Neuronal stem cell (in vitro differentiated cells): ENCODE measurements around the gene OAS2.

Experiments
- DNase-seq: peaks from one replicate; pipeline ENCODE4 v3.0.0-alpha.2; 2013; ENCODE audit warnings: low spot score
- H2AFZ ChIP-seq: one replicate; pipeline ENCODE4 v1.6.1; 2013; ENCODE audit warnings: mild to moderate bottlenecking, low read length, inconsistent platforms
- H2AK5ac ChIP-seq: 2 replicates; pipeline ENCODE4 v1.6.1; 2013; ENCODE audit warnings: low read depth, mild to moderate bottlenecking, inconsistent platforms, low read length, moderate library complexity, mixed read lengths
- H2BK120ac ChIP-seq: 2 replicates; pipeline ENCODE4 v1.6.1; 2013; ENCODE audit warnings: low read depth, mild to moderate bottlenecking, inconsistent platforms, low read length, moderate library complexity, mixed read lengths
- H2BK12ac ChIP-seq: one replicate; pipeline ENCODE4 v1.6.1; 2013; ENCODE audit warnings: low read length, inconsistent platforms
- H2BK15ac ChIP-seq: 2 replicates; pipeline ENCODE4 v1.6.1; 2013; ENCODE audit warnings: mild to moderate bottlenecking, low read length, inconsistent platforms, mixed read lengths
- H2BK5ac ChIP-seq: one replicate; pipeline ENCODE4 v1.6.1; 2013; ENCODE audit warnings: inconsistent platforms, mild to moderate bottlenecking, low read length, moderate library complexity
- H3K14ac ChIP-seq: one replicate; pipeline ENCODE4 v1.6.1; 2013; ENCODE audit warnings: low read length, inconsistent platforms
- H3K18ac ChIP-seq: 2 replicates; pipeline ENCODE4 v1.6.1; 2013; ENCODE audit warnings: low read length, inconsistent platforms
- H3K23ac ChIP-seq: 2 replicates; pipeline ENCODE4 v1.6.1; 2013; ENCODE audit warnings: low read depth, mild to moderate bottlenecking, mixed read lengths, low read length, inconsistent platforms; ENCODE audit not compliant: poor library complexity
- H3K27ac ChIP-seq: replicated peaks from 3 replicates; pipeline ENCODE4 v1.5.1; 2013; ENCODE audit warnings: low read length, inconsistent platforms
- H3K27me3 ChIP-seq, 3 experiments: 2 replicates each; pipeline ENCODE4 v1.6.1; 2013; ENCODE audit warnings: low read length in 3 of 3, mild to moderate bottlenecking in 2 of 3, inconsistent platforms in 1 of 3, low read depth in 1 of 3, mixed read lengths in 1 of 3, moderate library complexity in 1 of 3; ENCODE audit not compliant: control insufficient read depth in 3 of 3, insufficient read depth in 3 of 3
- H3K36me3 ChIP-seq, 2 donors: replicated peaks in 1 of 2; 2 replicates each; pipeline ENCODE4 v1.6.1; 2013; ENCODE audit warnings: low read length in 2 of 2; ENCODE audit not compliant: control insufficient read depth in 2 of 2, insufficient read depth in 2 of 2
- H3K4ac ChIP-seq: 2 replicates; pipeline ENCODE4 v1.6.1; 2013; ENCODE audit warnings: inconsistent platforms, mild to moderate bottlenecking, low read length, moderate library complexity
- H3K4me1 ChIP-seq, 2 donors: 1 replicate in 1 of 2; 2 replicates in 1 of 2; pipeline ENCODE4 v1.6.1; 2013; ENCODE audit warnings: low read length in 2 of 2, low read depth in 1 of 2; ENCODE audit not compliant: control insufficient read depth in 2 of 2, insufficient read depth in 1 of 2
- H3K4me2 ChIP-seq: one replicate; pipeline ENCODE4 v1.6.1; 2013; ENCODE audit warnings: mild to moderate bottlenecking, low read length, inconsistent platforms; ENCODE audit not compliant: insufficient read depth, poor library complexity, severe bottlenecking
- H3K4me3 ChIP-seq, 2 donors: 2 replicates each; pipeline ENCODE4 v1.5.1; 2013; ENCODE audit warnings: low read length in 2 of 2, mild to moderate bottlenecking in 2 of 2, inconsistent platforms in 1 of 2, moderate library complexity in 1 of 2
- H3K79me1 ChIP-seq: one replicate; pipeline ENCODE4 v1.6.1; 2013; ENCODE audit warnings: low read depth, mild to moderate bottlenecking, inconsistent platforms, low read length, moderate library complexity
- H3K9ac ChIP-seq: one replicate; pipeline ENCODE4 v1.6.1; 2013; ENCODE audit warnings: mild to moderate bottlenecking, low read depth, low read length, inconsistent platforms; ENCODE audit not compliant: poor library complexity
- H3K9me3 ChIP-seq, 2 donors: replicated peaks in 1 of 2; 2 replicates each; pipeline versions ENCODE3 to v1.6.1; 2013; ENCODE audit warnings: low read length in 2 of 2, mild to moderate bottlenecking in 2 of 2, inconsistent platforms in 1 of 2, low read depth in 1 of 2, mixed read lengths in 1 of 2, moderate library complexity in 1 of 2; ENCODE audit not compliant: control insufficient read depth in 2 of 2, insufficient read depth in 1 of 2
- H4K8ac ChIP-seq: one replicate; pipeline ENCODE4 v1.6.1; 2013; ENCODE audit warnings: low read depth, mild to moderate bottlenecking, inconsistent platforms, low read length, moderate library complexity
- H4K91ac ChIP-seq: one replicate; pipeline ENCODE4 v1.6.1; 2013; ENCODE audit warnings: low read length, low read depth, mild to moderate bottlenecking, inconsistent platforms; ENCODE audit not compliant: poor library complexity
- WGBS, 2 donors: extraction: QIAGEN DNeasy Blood & Tissue Kit; methylation state at CpG; one replicate each; pipeline ENCODE4 v1.1.7; 2013; ENCODE audit warnings: missing lambda C conversion rate in 2 of 2, mixed read lengths in 1 of 2; ENCODE audit not compliant: insufficient read length in 2 of 2, insufficient replicate concordance in 1 of 2; ENCODE audit errors: extremely low coverage in 2 of 2; 5-methylcytosine and 5-hydroxymethylcytosine counted together

Gene OAS2

GRCh38 chr12:112980491-112981158, 2.3 kb downstream of the OAS2 start:
- no CpG with 5 or more reads among the region's 4 CpGs for WGBS, 2 donors

DNA sequence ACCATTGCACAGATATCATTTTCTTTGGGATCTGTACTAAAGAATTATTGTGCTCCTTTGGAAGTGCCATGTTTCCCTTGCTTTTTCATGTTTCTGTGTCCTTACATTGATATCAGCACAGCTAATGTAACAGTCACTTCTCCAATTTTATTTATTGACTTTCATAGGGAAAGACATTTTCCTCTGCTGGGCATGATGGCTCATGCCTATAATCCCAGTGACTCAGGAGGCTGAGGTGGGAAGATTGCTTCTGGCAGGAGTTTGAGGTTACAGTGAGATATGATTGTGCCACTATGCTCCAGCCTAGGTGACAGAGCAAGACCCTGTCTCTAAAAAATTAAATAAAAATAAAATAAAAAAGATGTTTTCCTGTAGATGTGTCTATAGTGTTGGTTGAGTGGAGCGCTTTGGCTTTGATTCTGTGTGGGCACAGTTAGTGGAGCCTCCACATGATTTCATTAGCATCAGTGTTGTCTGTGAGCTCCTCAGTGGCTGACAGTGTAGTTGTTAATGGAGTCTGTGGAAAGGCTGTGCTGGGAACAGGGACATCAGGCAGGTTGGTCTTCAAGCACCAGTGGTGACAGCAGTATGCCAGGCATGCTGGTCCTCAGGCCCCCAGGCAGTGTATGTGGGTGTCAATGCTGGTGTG, 7.4 kb downstream of the OAS2 start:
- Histone ChIP-seq H3K36me3 (no peaks in the 10 kb centered on the region), H3K4me1 (no peaks in the 10 kb centered on the region), H3K9me3 (no peaks in the 10 kb centered on the region), H3K23ac (peak overlapping the region; percentile 34), H3K4ac (no peak overlapping the region), H2BK15ac (no peak overlapping the region), H4K91ac (no peak overlapping the region), H4K8ac (no peak overlapping the region), H3K9ac (no peak overlapping the region), H2BK5ac (no peak overlapping the region), H2AFZ (no peak overlapping the region), H3K27me3 (peaks cover 0 to 2% (median 0%) of the 10 kb centered on the region in 3 experiments), H3K4me3 (no peak overlapping the region), H3K4me2 (no peak overlapping the region), H3K18ac (peak overlapping the region; percentile 32), H3K27ac (no peak overlapping the region), H3K79me1 (no peaks in the 10 kb centered on the region), H3K14ac (no peak overlapping the region), H2AK5ac (no peak overlapping the region), H2BK120ac (peak overlapping the region; percentile 16), H2BK12ac (no peak overlapping the region)
- DNase-seq, result no peak
- WGBS, 2 donors, result no CpG with 5 or more reads among the region's 1 CpG

More at GRCh38 chr12:112980491-112981158, 2.3 kb downstream of the OAS2 start:
- no peak overlapping the region for H2BK15ac ChIP-seq
- H3K9me3 ChIP-seq, result no peaks in the 10 kb centered on the region
- H3K79me1 ChIP-seq, result no peaks in the 10 kb centered on the region
- no peak overlapping the region for H2AFZ ChIP-seq
- no peak overlapping the region for H2AK5ac ChIP-seq
- H3K18ac ChIP-seq, result no peak overlapping the region
- H3K4me3 ChIP-seq, result no peak overlapping the region
- H3K4me1 ChIP-seq, result peaks cover 0 to 1% of the 10 kb centered on the region in 2 donors
- no peaks in the 10 kb centered on the region for H3K27me3 ChIP-seq
- no peak for DNase-seq
- H2BK12ac ChIP-seq, result no peak overlapping the region
- no peak overlapping the region for H2BK120ac ChIP-seq
- H2BK5ac ChIP-seq, result no peak overlapping the region
- no peak overlapping the region for H3K23ac ChIP-seq
- H3K9ac ChIP-seq, result no peak overlapping the region
- H4K8ac ChIP-seq, result no peak overlapping the region
- no peak overlapping the region for H3K4me2 ChIP-seq
- H4K91ac ChIP-seq, result no peak overlapping the region
- no peaks in the 10 kb centered on the region for H3K36me3 ChIP-seq
- no peak overlapping the region for H3K14ac ChIP-seq
- no peak overlapping the region for H3K4ac ChIP-seq
- H3K27ac ChIP-seq, result no peak overlapping the region

- H2BK120ac ChIP-seq, result peak overlapping the region; percentile 16
- peak overlapping the region; percentile 35 for H4K91ac ChIP-seq
- no peak overlapping the region for H2BK5ac ChIP-seq
- no peaks in the 10 kb centered on the region for H3K79me1 ChIP-seq
- H3K27me3 ChIP-seq, result peaks cover 0 to 2% (median 0%) of the 10 kb centered on the region in 3 experiments
- no peak overlapping the region for H2BK15ac ChIP-seq
- no peak overlapping the region for H4K8ac ChIP-seq
- H2AFZ ChIP-seq, result no peak overlapping the region
- no CpG with 5 or more reads among the region's 7 CpGs for WGBS, 2 donors
- H3K23ac ChIP-seq, result peak overlapping the region; percentile 34
- DNase-seq, result no peak
- H3K4ac ChIP-seq, result no peak overlapping the region
- no peak overlapping the region for H3K27ac ChIP-seq
- H3K4me1 ChIP-seq, result no peaks in the 10 kb centered on the region
- H2BK12ac ChIP-seq, result no peak overlapping the region
- no peaks in the 10 kb centered on the region for H3K36me3 ChIP-seq
- peak overlapping the region; percentile 65 for H2AK5ac ChIP-seq
- peak overlapping the region; percentile 3 for H3K9ac ChIP-seq
- H3K9me3 ChIP-seq, result no peaks in the 10 kb centered on the region
- H3K4me3 ChIP-seq, result no peak overlapping the region
- H3K4me2 ChIP-seq, result no peak overlapping the region
- no peak overlapping the region for H3K14ac ChIP-seq
- H3K18ac ChIP-seq, result peak overlapping the region; percentile 32
Measured at GRCh38 chr12:112986291-112986800, 8.0 kb downstream of the OAS2 start.

GRCh38 chr12:112987561-112987960, 9.2 kb downstream of the OAS2 start:
- H4K8ac ChIP-seq, result no peak overlapping the region
- no peak overlapping the region for H2BK5ac ChIP-seq
- peaks cover 0 to 2% (median 0%) of the 10 kb centered on the region in 3 experiments for H3K27me3 ChIP-seq
- no peak overlapping the region for H2BK120ac ChIP-seq
- H3K36me3 ChIP-seq, result no peaks in the 10 kb centered on the region
- H2BK15ac ChIP-seq, result no peak overlapping the region
- no peak overlapping the region for H3K4ac ChIP-seq
- no peak overlapping the region for H3K4me2 ChIP-seq
- no peaks in the 10 kb centered on the region for H3K79me1 ChIP-seq
- H2AK5ac ChIP-seq, result no peak overlapping the region
- no CpG with 5 or more reads among the region's 2 CpGs for WGBS, 2 donors
- H2AFZ ChIP-seq, result no peak overlapping the region
- H3K27ac ChIP-seq, result no peak overlapping the region
- H3K9ac ChIP-seq, result no peak overlapping the region
- no peak overlapping the region for H3K23ac ChIP-seq
- no peak overlapping the region for H3K18ac ChIP-seq
- no peak overlapping the region for H2BK12ac ChIP-seq
- no peak for DNase-seq
- H3K4me1 ChIP-seq, result no peaks in the 10 kb centered on the region
- no peak overlapping the region for H3K14ac ChIP-seq
- peaks cover 0 to 2% of the 10 kb centered on the region in 2 donors for H3K9me3 ChIP-seq
- no peak overlapping the region for H3K4me3 ChIP-seq
- no peak overlapping the region for H4K91ac ChIP-seq
